HG03460 (cell line): ENCODE results near the gene SNX22.
"Not testable (repeated sequence)": the region's sequence is repeated elsewhere in the genome, so short reads cannot be mapped to it uniquely, and the experiment has no call there.

Source experiments
- ATAC-seq: cut with Tn5 transposase; IDR thresholded peaks from one replicate; pipeline ENCODE4 v1.9.1; 2021; ENCODE audit not compliant: unreplicated experiment

Gene SNX22

DNA sequence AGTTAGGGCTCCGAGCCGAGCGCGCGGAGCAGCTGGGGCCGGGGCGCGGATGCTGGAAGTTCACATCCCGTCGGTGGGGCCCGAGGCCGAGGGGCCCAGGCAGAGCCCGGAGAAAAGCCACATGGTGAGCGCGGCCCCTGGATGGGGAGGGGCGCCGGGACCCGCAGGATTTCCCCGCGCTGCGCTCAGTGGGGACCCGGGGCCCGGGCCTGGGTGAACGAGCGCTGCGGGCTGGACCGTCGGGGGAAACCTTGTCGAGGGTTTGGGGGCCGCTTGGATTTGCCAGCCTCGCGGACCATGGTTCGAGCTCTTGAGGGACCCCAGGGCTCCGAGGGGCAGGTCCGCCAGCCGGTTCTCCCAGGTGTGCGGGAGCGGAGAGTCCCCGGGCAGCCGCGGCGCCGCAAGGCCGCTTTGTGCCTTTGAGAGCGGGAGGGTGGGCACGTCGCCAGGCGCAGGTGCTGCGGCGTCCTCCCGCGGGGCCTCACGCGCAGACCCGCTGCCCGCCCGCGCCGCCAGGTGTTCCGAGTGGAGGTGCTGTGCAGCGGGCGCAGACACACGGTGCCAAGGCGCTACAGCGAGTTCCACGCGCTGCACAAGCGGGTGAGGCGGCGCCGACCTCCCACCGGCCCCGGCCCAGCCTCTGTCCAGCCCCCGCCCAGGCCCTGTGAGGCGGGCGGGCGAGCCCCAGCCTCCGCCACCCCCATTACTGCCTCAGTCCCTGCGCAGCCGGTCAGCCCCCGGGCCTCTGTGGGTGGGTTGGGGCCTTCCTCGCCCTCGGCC, at the start of gene SNX22:
TSS of gene SNX22 (plus strand) at position 5 of the 780 bp plus-strand sequence. CDS start at position 50, 45 bp downstream.
- ATAC-seq, result no peak

DNA sequence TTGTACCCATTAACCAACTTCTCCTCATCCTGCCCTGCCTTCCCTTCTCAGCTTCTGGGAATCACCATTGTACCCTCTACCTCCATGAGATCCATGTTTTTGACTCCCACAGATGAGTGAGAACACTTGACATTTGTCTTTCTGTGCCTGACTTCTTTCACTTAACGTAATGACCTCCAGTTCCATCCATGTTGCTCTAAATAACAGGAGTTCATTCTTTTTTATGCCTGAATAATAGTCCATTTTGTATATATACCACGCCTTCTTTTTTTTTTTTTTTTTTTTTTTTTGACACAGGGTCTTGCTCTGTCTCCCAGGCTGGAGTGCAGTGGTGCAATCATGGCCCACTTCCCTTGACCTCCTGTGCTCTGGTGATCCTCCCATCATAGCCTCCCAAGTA, 49.0 kb upstream of the SNX22 start:
- no peak for ATAC-seq

DNA sequence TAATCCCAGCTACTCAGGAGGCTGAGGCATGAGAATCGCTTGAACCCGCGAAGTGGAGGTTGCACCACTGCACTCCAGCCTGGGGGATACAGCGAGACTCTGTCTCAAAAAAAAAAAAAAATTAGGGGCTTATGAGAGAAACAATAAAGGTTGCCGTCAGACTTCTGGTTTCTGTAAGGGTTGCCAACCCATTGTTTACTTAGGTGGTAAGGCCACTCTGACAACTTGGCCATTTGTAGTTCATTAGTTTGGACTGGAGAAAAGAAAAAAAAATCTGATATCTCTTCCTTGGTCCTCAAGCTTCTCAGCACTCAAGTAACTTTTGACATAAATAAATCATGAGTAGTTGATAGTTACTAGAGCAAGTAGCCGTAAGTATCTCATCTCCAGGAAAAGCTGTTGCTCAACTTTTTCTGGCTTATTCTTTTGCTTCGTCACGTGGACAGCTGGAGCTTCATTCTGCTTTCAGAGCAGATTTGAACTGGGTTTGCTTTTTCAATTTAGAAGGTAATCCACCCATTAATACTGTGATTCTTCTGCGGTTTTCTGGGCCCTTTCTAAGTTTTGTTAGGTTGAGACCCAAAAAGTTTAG, 46.3 kb upstream of the SNX22 start:
- ATAC-seq, result no peak

DNA sequence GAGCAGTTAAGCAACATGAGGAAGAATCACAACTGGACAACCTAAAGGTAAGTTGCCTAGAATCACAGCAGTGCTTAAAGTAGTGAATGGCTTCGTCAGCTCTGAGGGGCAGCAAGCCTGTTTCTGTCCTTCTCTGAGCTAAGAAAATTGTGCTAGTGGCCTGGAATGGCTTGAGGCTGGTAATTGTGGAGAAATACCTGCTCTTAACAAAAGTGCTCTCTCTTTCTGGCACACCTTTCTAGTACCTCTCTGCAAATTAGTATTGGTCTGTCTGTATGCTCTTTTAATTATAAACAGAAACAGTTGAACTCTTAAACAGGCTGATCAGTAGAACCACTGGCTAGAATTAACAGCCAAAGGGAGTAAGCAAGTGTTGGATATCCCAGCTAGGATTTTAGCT, 44.2 kb upstream of the SNX22 start:
- no peak for ATAC-seq

DNA sequence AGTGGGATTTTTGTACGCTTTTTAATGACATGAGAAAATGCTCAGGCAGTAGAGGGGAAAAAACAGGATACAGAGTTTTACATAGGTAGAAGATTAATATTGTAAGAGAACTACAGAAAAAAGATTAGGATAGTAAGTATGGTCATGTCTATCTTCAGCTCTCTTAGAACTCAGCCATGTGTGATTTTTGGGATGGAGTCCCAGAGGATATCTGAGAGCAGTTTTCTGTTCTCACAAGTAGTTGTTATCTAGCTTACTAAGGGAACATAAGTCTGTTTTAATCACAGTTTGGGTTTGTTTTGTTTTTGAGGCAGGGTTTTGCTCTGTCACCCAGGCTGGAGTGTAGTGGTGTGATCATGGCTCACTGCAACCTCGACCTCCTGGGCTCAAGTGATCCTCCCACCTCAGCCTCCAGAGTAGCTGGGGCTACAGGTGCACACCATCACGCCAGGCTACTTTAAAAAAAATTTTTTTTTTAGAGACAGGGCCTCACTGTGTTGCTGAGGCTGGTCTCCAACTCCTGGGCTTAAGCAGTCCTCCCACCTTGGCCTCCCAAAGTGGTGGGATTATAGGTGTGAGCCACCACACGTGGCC, 41.3 kb upstream of the SNX22 start:
- ATAC-seq, result not testable (repeated sequence)

DNA sequence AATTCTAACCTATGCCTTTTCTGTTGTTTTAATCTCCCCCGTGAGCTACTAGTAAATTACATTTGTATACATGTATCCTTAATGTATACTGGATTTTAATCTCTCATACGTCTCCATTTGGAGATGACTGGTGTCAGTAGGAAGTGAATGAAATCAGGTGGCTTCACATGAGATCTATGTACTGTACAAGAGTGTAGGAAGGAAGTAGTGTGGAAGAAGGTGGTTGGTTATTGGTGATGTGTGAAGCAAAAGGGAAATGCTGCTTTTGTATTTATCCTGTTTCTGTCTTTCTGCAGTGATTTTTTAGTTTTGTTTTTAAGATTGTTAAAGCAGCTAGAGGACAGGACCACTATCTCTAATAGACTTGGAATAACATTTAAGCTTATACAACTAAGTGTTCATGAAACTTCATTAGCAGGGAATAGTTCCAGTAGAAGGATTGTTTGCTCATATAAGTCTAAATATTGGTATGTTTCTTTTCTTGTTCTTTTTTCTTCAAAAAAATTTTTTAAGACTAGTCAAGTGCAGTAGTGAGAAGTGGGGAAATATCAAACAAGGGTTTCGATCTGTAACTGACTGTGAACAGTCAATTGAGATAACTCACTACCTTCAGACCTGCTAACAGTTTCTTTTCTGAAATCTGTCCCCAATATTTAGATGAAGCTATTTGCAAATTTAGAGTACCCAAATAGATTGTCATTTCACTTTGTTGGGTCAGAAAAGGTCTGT, 40.4 kb upstream of the SNX22 start:
- ATAC-seq, result no peak

- ATAC-seq, result no peak
Observed at GRCh38 chr15:64111679-64112050, 39.9 kb upstream of the SNX22 start.

GRCh38 chr15:64112073-64112772, 39.3 kb upstream of the SNX22 start:
- ATAC-seq, result no peak

GRCh38 chr15:64112904-64113303, 38.6 kb upstream of the SNX22 start:
- ATAC-seq, result no peak

GRCh38 chr15:64117759-64118487, 33.6 kb upstream of the SNX22 start:
- ATAC-seq, result no peak

GRCh38 chr15:64120322-64120721, 31.2 kb upstream of the SNX22 start:
- not testable (repeated sequence) for ATAC-seq

DNA sequence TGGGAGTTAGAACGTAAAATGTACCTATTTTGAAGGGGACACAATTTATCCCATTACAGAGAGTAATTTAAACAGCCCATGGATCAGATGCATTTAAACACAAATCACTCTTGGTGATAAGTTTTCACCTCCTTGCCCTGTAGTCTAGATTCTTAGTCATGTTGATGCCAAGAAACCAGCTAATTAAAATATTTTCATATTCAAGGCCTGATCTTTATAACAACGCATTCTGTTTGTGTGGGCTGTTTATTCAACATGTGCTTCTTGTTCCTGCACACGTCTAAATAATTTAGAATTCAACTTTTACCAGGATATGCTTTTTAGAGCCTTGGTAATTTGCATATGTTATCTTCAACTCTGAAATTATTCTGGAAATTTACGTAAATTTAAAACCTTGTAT, 29.9 kb upstream of the SNX22 start:
- ATAC-seq, result no peak

DNA sequence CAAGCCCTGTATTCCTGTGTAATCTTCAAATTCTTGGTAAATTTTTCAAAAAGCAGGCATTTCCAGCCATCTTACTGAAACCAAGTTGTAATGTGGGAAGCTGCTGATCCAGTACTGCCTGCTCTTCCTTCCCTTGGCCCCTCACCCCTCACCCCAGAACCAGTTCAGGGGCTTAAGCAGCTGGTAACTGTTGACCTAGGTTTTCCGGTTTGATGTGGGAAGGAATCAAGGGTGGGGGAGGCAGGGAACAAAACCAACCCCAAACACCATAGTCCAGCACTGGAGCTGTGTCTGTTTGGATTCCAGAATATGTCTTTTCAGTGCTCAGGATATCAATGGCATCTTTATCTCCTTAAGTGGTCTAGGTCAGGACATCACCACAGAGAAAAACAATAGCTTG, 29.1 kb upstream of the SNX22 start:
- no peak for ATAC-seq

- no peak for ATAC-seq
Observed at GRCh38 chr15:64122936-64123351, 28.6 kb upstream of the SNX22 start.

DNA sequence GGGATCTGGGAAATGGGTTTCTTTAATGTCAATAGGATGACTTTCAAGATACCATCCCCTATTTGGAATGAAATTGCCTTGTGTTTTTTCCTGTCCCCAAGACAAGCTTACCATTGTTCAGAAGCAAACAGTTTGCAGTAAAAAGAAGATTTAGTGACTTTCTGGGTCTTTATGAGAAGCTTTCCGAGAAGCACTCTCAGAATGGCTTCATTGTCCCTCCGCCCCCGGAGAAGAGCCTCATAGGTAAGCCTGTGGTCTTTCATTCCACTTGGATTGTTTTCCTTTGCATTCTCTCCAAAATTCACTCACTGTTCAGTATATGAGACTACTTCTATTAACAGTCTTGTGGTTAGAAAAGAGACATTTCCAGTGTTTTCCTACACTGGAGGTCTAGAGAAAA, 25.6 kb upstream of the SNX22 start:
- ATAC-seq, result no peak

DNA sequence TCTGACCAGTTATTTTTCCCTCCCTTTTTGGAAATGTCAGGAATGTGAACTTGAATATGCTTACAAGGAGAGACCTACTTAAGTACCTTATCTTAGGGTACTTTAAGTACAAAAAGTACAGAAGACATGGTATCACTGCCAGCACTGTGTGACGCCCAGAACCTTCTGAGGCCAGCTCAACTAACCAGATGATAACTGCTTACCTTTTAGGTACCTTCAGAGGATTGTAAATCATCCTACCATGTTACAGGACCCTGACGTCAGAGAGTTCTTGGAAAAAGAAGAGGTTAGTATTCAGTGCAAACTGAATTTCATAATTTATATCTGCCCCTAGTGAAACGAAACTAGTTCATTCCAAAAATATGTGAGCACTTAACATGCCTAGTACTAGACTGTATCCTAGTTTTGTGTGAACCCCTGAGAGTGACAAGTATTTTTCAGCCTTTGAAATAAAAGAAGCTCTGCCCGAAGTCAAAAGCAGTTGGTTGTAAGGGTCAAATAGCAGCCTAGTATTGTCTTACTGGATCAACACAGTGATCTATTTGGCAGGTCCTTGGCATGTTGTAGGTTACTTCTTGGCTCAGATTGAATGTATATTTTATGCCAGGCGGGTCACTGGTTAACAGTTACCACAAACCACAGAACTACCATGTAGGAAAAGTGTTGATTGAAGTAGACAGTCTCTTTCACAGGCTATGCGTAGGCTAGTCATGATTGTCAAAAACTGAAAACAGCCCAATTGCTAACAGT, 23.8 kb upstream of the SNX22 start:
- no peak for ATAC-seq

- ATAC-seq, result no peak
Observed at GRCh38 chr15:64130159-64130558, 21.4 kb upstream of the SNX22 start.

DNA sequence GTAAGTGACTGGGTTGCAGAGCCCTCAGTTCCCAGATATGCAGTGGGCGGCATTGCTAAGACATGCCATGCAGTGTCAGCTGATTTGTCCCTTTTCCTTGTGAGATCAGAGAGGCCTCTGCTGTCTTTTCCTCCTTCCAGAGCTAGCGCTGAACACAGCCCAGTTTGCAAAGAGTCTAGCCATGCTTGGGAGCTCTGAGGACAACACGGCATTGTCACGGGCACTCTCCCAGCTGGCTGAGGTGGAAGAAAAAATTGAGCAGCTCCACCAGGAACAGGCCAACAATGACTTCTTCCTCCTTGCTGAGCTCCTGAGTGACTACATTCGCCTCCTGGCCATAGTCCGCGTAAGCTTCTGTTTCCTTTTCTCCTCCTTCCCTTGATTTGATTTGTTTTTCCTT, 20.0 kb upstream of the SNX22 start:
- ATAC-seq, result no peak

DNA sequence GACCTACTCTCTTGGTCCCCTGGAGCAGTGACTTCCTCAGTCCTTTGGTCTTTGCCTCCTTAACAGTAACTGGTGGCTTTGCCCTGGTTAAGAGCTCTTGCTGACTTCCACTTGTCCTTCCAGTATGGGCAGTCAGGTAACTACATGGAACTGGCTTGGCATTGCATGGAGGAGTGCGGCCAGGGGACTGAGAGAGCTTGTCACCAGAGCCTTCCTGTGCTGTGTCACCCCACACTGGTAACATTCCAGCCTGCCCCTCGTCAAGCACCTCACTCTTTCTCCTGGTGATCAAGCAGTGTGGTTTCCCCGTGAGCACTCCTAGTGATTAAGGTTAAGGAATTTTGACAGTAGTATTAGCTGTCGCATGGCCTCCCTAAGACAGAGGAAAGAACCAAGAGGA, 19.3 kb upstream of the SNX22 start:
- no peak for ATAC-seq
